GM12878 (cell line): ENCODE measurements around the gene MYO1C.

Source experiments
- CREM ChIP-seq: IDR thresholded peaks from 2 replicates; pipeline ENCODE4 v1.6.1; 2014; ENCODE audit warnings: antibody characterized with exemption, low read depth
- CTCF ChIP-seq, 3 experiments: IDR thresholded peaks in 2 of 3; conservative IDR thresholded peaks in 1 of 3; 2 replicates each; pipeline ENCODE4 v1.5.1; 2011; ENCODE audit warnings: low read depth in 3 of 3, low read length in 3 of 3, mild to moderate bottlenecking in 3 of 3, control low read depth in 2 of 3, moderate library complexity in 2 of 3, inconsistent platforms in 1 of 3, mixed read lengths in 1 of 3; ENCODE audit not compliant: control insufficient read depth in 2 of 3, insufficient read depth in 1 of 3; ENCODE audit errors: extremely low read depth in 1 of 3
- EP300 ChIP-seq, 2 experiments: fragments of 150-350 bp in 1 of 2; IDR thresholded peaks; 2 replicates each; pipeline ENCODE4 v1.6.1; 2011 to 2012; ENCODE audit warnings: low read depth in 2 of 2, low read length in 2 of 2, borderline replicate concordance in 1 of 2, improper control_type of control experiment in 1 of 2, inconsistent platforms in 1 of 2; ENCODE audit not compliant: control insufficient read depth in 1 of 2
- ESRRA ChIP-seq: IDR thresholded peaks from 2 replicates; pipeline ENCODE4 v1.6.1; 2012; ENCODE audit warnings: mild to moderate bottlenecking, low read length, improper control_type of control experiment
- HDGF ChIP-seq: fragments of 450-650 bp; IDR thresholded peaks from 2 replicates; pipeline ENCODE4 v1.6.1; 2016; ENCODE audit warnings: antibody characterized with exemption
- RELA ChIP-seq: fragments of 450-650 bp; IDR thresholded peaks from 2 replicates; pipeline ENCODE4 v1.8.0; 2014; ENCODE audit warnings: borderline replicate concordance; ENCODE audit not compliant: partially characterized antibody
- TAF1 ChIP-seq: IDR thresholded peaks from 2 replicates; pipeline ENCODE4 v1.6.1; 2011; ENCODE audit warnings: mild to moderate bottlenecking, low read depth, low read length, borderline replicate concordance
- TCF7 ChIP-seq: IDR thresholded peaks from 2 replicates; pipeline ENCODE4 v1.6.1; 2014; ENCODE audit warnings: antibody characterized with exemption, borderline replicate concordance
- YBX1 ChIP-seq: fragments of 450-650 bp; IDR thresholded peaks from 2 replicates; pipeline ENCODE4 v1.6.1; 2016; ENCODE audit warnings: antibody characterized with exemption
- YY1 ChIP-seq: IDR thresholded peaks from 2 replicates; pipeline ENCODE4 v1.6.1; 2011; ENCODE audit warnings: low read depth, mild to moderate bottlenecking, low read length
- ZNF384 ChIP-seq: IDR thresholded peaks from 2 replicates; pipeline ENCODE4 v1.6.1; 2012; ENCODE audit warnings: low read depth, mild to moderate bottlenecking, low read length, improper control_type of control experiment, borderline replicate concordance

DNA sequence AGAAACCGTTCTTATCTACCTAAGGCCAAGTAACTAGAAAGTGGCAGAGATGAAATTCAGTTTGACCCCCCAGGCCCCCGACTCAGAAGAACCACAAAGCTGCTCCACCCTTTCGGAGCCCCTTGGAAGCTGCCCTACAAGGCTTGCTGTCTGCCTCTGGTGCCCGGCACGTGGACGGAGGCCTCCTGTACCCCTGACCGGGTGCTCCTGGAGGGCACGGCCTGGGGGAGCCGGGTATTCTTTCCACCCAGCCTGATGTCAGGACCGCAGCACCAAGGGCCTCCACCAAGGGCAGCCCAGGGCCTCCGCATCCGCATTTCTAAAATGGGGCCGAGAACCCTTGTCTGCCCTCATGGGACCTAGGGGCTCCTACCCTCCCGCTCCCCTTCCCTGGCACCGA, 21.0 kb downstream of the MYO1C start:
- TF ChIP-seq TCF7 (no peak), RELA (no peak), ESRRA (no peak), ZNF384 (no peak), HDGF (no peak), YY1 (no peak), CREM (no peak), TAF1 (no peak), EP300 (IDR thresholded peaks at IDR 0.05; ENCODE audit: borderline replicate concordance in 1 of 2, control insufficient read depth in 1 of 2, low read depth in 2 of 2, low read length in 2 of 2) (no peak), YBX1 (no peak), CTCF (IDR thresholded peaks at IDR 0.05 in 2 of 3, conservative IDR thresholded peaks at IDR 0.05 in 1 of 3; ENCODE audit: control insufficient read depth in 2 of 3, extremely low read depth in 1 of 3, insufficient read depth in 1 of 3, low read depth in 3 of 3, low read length in 3 of 3) (no peak)
